HepG2 (cell line): ENCODE measurements around the gene NEDD4L. TPM values are rescaled to one million over a fixed set of nuclear protein-coding genes. Genes with fewer than 3 reads are reported as not detected.
A peak's percentile ranks its signal among the peaks of the same experiment; 100 is the strongest.

Experiments used
- ATAC-seq: fragments of 200-7000 bp; cut with Tn5 transposase; 3 replicates; pipeline ENCODE4 v1.9.1; 2020; ENCODE audit warnings: mild to moderate bottlenecking, moderate library complexity
- BruUV-seq: library from RNA; stranded (reverse); fragments of 400-500 nt; replicated peaks from 2 replicates; lab custom pipeline; 2021; lab: Mats Ljungman, UMichigan
- CTCF ChIA-PET: fragments of 300-600 bp; formaldehyde crosslinking; extraction: SDS; loops from one replicate; lab custom pipeline; 2021; ENCODE audit warnings: low total read pairs, inconsistent platforms, low intra/inter-chr PET ratio; lab: Yijun Ruan, JAX
- POLR2A ChIA-PET: fragments of 350-600 bp; sonication (Branson Sonifier 250); formaldehyde crosslinking; loops from one replicate; lab custom pipeline; 2020; ENCODE audit warnings: antibody characterized with exemption, inconsistent platforms; lab: Yijun Ruan, JAX
- DNase-seq: peaks from one replicate; pipeline ENCODE4 v3.0.0-alpha.2; 2015; ENCODE audit warnings: low spot score
- FAIRE-seq: peaks from 3 replicates; lab custom pipeline; 2011; peaks lifted over from hg19 to GRCh38; lab: Jason Lieb, UNC
- H2AFZ ChIP-seq: one replicate; pipeline ENCODE4 v1.6.1; 2011; ENCODE audit warnings: low read length, inconsistent platforms
- H3K27ac ChIP-seq: fragments of 300-600 bp; 3 replicates; pipeline ENCODE4 v1.8.0; 2011; ENCODE audit warnings: mixed run types, mild to moderate bottlenecking, mixed read lengths, low read length, inconsistent platforms; ENCODE audit not compliant: insufficient read depth; ENCODE audit errors: extremely low read length
- H3K27me3 ChIP-seq, 2 experiments: fragments of 200-600 bp in 1 of 2; 2 replicates in 1 of 2; 3 replicates in 1 of 2; pipeline versions ENCODE4 v1.6.0 to v1.8.0; 2011; ENCODE audit warnings: low read length in 2 of 2, mild to moderate bottlenecking in 2 of 2, moderate library complexity in 2 of 2, inconsistent platforms in 1 of 2; ENCODE audit not compliant: insufficient read depth in 2 of 2, control insufficient read depth in 1 of 2
- H3K36me3 ChIP-seq, 2 experiments: fragments of 200-600 bp in 1 of 2; replicated peaks in 1 of 2; 2 replicates in 1 of 2; 3 replicates in 1 of 2; pipeline versions ENCODE4 v1.5.1 to v1.8.0; 2011; ENCODE audit warnings: low read length in 2 of 2, inconsistent platforms in 1 of 2; ENCODE audit not compliant: insufficient read depth in 2 of 2, control insufficient read depth in 1 of 2
- H3K4me1 ChIP-seq: 2 replicates; pipeline ENCODE4 v1.5.1; 2012; ENCODE audit warnings: low read length, inconsistent platforms; ENCODE audit not compliant: insufficient read depth
- H3K4me2 ChIP-seq: 2 replicates; pipeline ENCODE4 v1.6.0; 2011; ENCODE audit warnings: low read depth, low read length, inconsistent platforms
- H3K4me3 ChIP-seq, 3 experiments: fragments of 200-600 bp in 1 of 3; sonication (generic), shearing (Covaris generic) in 1 of 3; replicated peaks in 1 of 3; 2 replicates each; pipeline ENCODE4 v1.5.1; 2011 to 2016; ENCODE audit warnings: low read length in 3 of 3, inconsistent platforms in 2 of 3, low read depth in 2 of 3, mild to moderate bottlenecking in 2 of 3, control low read depth in 1 of 3, mixed read lengths in 1 of 3; ENCODE audit not compliant: insufficient read depth in 1 of 3
- H3K79me2 ChIP-seq: one replicate; pipeline ENCODE4 v1.6.1; 2011; ENCODE audit warnings: low read length, inconsistent platforms; ENCODE audit not compliant: insufficient read depth
- H3K9ac ChIP-seq: 2 replicates; pipeline ENCODE4 v1.6.0; 2011; ENCODE audit warnings: mild to moderate bottlenecking, low read depth, low read length, inconsistent platforms; ENCODE audit not compliant: insufficient read depth
- H3K9me3 ChIP-seq: 2 replicates; pipeline ENCODE4 v1.5.1; 2012; ENCODE audit warnings: mild to moderate bottlenecking, low read length
- H4K20me1 ChIP-seq: 2 replicates; pipeline ENCODE4 v1.6.0; 2011; ENCODE audit warnings: inconsistent platforms, mild to moderate bottlenecking, low read length, moderate library complexity; ENCODE audit not compliant: insufficient read depth
- EHMT2 ChIP-seq: fragments of 200-600 bp; sonication (generic); IDR thresholded peaks from 2 replicates; pipeline ENCODE4 v1.7.0; 2017; ENCODE audit warnings: antibody characterized with exemption, low read depth, low read length, borderline replicate concordance
- HMG20B ChIP-seq: conservative IDR thresholded peaks from 2 replicates; pipeline ENCODE4 v1.6.1; 2016; ENCODE audit warnings: missing genetic modification reagents, missing compliant biosample characterization
- MTA1 ChIP-seq: sonication (generic); formaldehyde crosslinking; IDR thresholded peaks from 2 replicates; pipeline ENCODE4 v1.4.0; 2020; ENCODE audit warnings: missing genetic modification reagents, mild to moderate bottlenecking, borderline replicate concordance
- NFYC ChIP-seq: IDR thresholded peaks from 2 replicates; pipeline ENCODE4 v1.6.1; 2016; ENCODE audit warnings: missing genetic modification reagents, missing compliant biosample characterization
- NR2F1 ChIP-seq, 2 experiments: fragments of 450-650 bp in 1 of 2; formaldehyde crosslinking in 1 of 2; IDR thresholded peaks; 2 replicates each; pipeline versions ENCODE4 v1.5.0 to v1.6.1; 2016 to 2020; ENCODE audit warnings: mild to moderate bottlenecking in 1 of 2, missing compliant biosample characterization in 1 of 2, missing genetic modification reagents in 1 of 2, moderate library complexity in 1 of 2
- REXO4 ChIP-seq: sonication (generic); formaldehyde crosslinking; IDR thresholded peaks from 2 replicates; pipeline ENCODE4 v1.8.0; 2022; ENCODE audit warnings: missing genetic modification reagents, mild to moderate bottlenecking, borderline replicate concordance
- SRY ChIP-seq: sonication (generic); formaldehyde crosslinking; IDR thresholded peaks from 2 replicates; pipeline ENCODE4 v1.8.0; 2022; ENCODE audit warnings: mild to moderate bottlenecking, missing genetic modification reagents
- XRCC5 ChIP-seq: fragments of 200-400 bp; formaldehyde crosslinking; optimal IDR thresholded peaks from 2 replicates; pipeline ENCODE3; 2017; ENCODE audit warnings: mild to moderate bottlenecking, low read length
- YEATS2 ChIP-seq: sonication (generic); formaldehyde crosslinking; IDR thresholded peaks from 2 replicates; pipeline ENCODE4 v1.4.0; 2020; ENCODE audit warnings: missing genetic modification reagents, borderline replicate concordance
- ZBTB1 ChIP-seq: sonication (generic); formaldehyde crosslinking; IDR thresholded peaks from 2 replicates; pipeline ENCODE4 v1.4.0; 2020; ENCODE audit warnings: missing genetic modification reagents, borderline replicate concordance
- ZFP41 ChIP-seq: sonication (generic); formaldehyde crosslinking; IDR thresholded peaks from 2 replicates; pipeline ENCODE4 v1.4.0; 2020; ENCODE audit warnings: mild to moderate bottlenecking, missing genetic modification reagents, borderline replicate concordance
- ZNF598 ChIP-seq: sonication (generic); formaldehyde crosslinking; IDR thresholded peaks from 2 replicates; pipeline ENCODE4 v1.5.1; 2020; ENCODE audit warnings: mild to moderate bottlenecking, missing genetic modification reagents, borderline replicate concordance
- ZNF724P ChIP-seq: sonication (generic); formaldehyde crosslinking; IDR thresholded peaks from 2 replicates; pipeline ENCODE4 v1.8.0; 2022; ENCODE audit warnings: missing genetic modification reagents, borderline replicate concordance
- WGBS: methylation state at CpG from one replicate; pipeline ENCODE4 v1.1.6; 2017; ENCODE audit warnings: low lambda C conversion rate; 5-methylcytosine and 5-hydroxymethylcytosine counted together
- in situ Hi-C: cut with HindIII; loops from 2 replicates; pipeline ENCODE4 v1.10.0; 2017; ENCODE audit warnings: low pct_unique_long_range_greater_than_20kb; ENCODE audit not compliant: extremely low pct_ligation_motif_present
- intact Hi-C: fragments of 100-400 bp; cut with micrococcal nuclease; formaldehyde crosslinking; loops from one replicate; pipeline ENCODE4 v1.10.0; 2022; ENCODE audit not compliant: unreplicated experiment
- polyA plus RNA-seq, 8 experiments: library from polyadenylated mRNA; depleted of rRNA in 3 of 8; stranded (reverse) in 7 of 8; unstranded in 1 of 8; fragments of >200 nt; fragmentation: Illumina TruSeq in 4 of 8; extraction: Trizol in 4 of 8; gene quantifications; 2 replicates each; pipeline versions ENCODE4 v1.2.1 to v1.2.3, GENCODE V29; 2011 to 2016; ENCODE audit warnings: low read depth in 4 of 8, missing spikeins in 1 of 8, mixed read lengths in 1 of 8; ENCODE audit not compliant: insufficient read depth in 1 of 8
- total RNA-seq, 5 experiments: library from RNA; depleted of rRNA; stranded (reverse); fragments of >200 nt; fragmentation: Illumina TruSeq; extraction: Trizol; gene quantifications; 2 replicates each; pipeline ENCODE4 v1.2.3, GENCODE V29; 2016; ENCODE audit warnings: low read depth in 1 of 5
- TF ChIP-seq, protein P1 (sequence below): sonication (generic); formaldehyde crosslinking; IDR thresholded peaks from 2 replicates; pipeline ENCODE4 v1.4.0; 2020; ENCODE audit warnings: mild to moderate bottlenecking, missing genetic modification reagents
- TF ChIP-seq, protein P2 (sequence below): sonication (generic); formaldehyde crosslinking; IDR thresholded peaks from 2 replicates; pipeline ENCODE4 v1.4.0; 2020; ENCODE audit warnings: missing genetic modification reagents
- TF ChIP-seq, protein P3 (sequence below): sonication (generic); formaldehyde crosslinking; IDR thresholded peaks from 2 replicates; pipeline ENCODE4 v1.5.0; 2020; ENCODE audit warnings: missing genetic modification reagents, mild to moderate bottlenecking, borderline replicate concordance

The NEDD4L gene
- total and polyA plus RNA-seq, 2 of the 13 experiments (the other 11 are each of a cell fraction or from before 2014, with no cell fraction given), result 168 to 390 TPM

DNA sequence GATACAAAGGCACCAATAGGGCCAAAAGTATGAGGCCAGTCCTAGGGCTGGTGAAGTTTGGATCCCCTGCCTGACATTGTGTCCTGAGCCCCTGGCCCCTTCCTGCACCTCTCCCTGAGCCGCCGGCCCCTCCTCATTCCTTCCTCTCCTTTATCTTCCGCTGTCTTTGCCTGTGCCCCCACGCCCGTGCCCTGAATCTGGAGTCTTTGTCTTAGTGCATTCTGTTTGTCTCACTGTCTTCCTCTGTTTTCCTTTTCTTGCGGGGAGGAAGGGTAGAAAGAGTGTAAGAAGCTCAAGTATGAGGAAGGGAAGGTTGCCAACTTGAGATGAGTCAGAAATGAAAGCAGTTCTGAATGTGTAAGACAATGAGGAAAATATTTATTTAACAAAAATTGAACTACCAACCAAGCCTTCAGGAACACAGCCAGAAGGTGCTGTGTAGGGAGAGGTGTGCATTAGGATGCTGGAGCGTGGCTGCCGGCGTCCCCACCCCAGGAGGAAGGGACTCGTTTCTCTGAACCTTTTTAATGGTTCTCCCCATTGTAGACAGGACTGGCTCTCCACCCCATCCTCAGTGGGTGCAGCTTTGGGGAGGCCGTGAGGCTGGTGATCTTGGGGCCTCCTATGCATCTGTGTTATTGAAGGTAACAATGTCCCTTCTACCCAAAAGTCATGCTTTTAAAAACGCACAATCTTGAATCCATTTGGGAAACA lies 133.1 kb downstream of the NEDD4L start:
- Histone ChIP-seq H3K27ac (no peak overlapping the region), H3K4me2 (no peak overlapping the region)

DNA sequence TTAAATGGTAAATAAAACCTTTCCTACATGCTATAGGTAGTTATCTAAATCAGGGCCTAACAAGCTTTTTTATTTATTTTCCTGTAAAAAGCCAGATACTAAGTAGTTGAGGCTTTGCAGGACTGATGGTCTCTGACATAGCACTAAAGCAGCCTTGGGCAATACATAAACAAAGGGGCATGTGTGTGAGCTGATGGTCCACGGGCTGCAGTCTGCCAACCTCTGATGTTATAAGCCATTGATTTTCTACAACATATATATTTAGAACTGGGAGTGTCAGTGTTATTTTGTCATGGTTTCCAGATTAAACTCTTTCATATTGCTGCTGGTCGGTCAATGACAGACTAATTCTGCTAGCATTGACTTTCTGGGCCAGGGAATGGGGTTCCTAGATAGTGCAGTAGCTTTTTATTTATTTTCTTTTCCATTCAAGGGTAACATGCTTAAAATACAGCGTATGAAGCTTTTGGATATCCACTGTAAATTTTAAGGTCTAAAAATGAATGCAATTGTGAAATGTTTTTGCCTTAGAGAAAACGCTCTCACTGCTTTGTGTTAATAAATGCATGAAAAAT lies 134.0 kb downstream of the NEDD4L start:
- H3K79me2 ChIP-seq, result peaks cover 4% of the 10 kb centered on the region
- intact Hi-C loops (no loop called here), in situ Hi-C loops (no loop called here)
- FAIRE-seq (no peak), ATAC-seq (peak; percentile 63), DNase-seq (peak; percentile 16)
- ChIA-PET CTCF (no interaction called here), POLR2A (no interaction called here)
- no peaks in the 10 kb centered on the region for H3K9me3 ChIP-seq
- 75% methylated on average over 4 of the region's 4 CpGs for WGBS
- no peak overlapping the region for H3K27ac ChIP-seq
- no TSS peak for BruUV-seq
- H3K9ac ChIP-seq, result no peak overlapping the region
- H3K4me3 ChIP-seq, result no peak overlapping the region
- peaks cover 40% of the 10 kb centered on the region for H3K4me1 ChIP-seq
- no peak overlapping the region for H3K4me2 ChIP-seq
- no peaks in the 10 kb centered on the region; a peak in 1 of 5 replicates for H3K36me3 ChIP-seq
- H4K20me1 ChIP-seq, result no peaks in the 10 kb centered on the region
- no peaks in the 10 kb centered on the region for H3K27me3 ChIP-seq
- no peak overlapping the region for H2AFZ ChIP-seq
- TF ChIP-seq ZNF598 (CRISPR knock-in tag) (no peak), SRY (no peak), XRCC5 (no peak), ZFP41 (CRISPR knock-in tag) (no peak), MTA1 (CRISPR knock-in tag) (no peak), REXO4 (CRISPR knock-in tag) (no peak)
- TF ChIP-seq, protein P1, sequence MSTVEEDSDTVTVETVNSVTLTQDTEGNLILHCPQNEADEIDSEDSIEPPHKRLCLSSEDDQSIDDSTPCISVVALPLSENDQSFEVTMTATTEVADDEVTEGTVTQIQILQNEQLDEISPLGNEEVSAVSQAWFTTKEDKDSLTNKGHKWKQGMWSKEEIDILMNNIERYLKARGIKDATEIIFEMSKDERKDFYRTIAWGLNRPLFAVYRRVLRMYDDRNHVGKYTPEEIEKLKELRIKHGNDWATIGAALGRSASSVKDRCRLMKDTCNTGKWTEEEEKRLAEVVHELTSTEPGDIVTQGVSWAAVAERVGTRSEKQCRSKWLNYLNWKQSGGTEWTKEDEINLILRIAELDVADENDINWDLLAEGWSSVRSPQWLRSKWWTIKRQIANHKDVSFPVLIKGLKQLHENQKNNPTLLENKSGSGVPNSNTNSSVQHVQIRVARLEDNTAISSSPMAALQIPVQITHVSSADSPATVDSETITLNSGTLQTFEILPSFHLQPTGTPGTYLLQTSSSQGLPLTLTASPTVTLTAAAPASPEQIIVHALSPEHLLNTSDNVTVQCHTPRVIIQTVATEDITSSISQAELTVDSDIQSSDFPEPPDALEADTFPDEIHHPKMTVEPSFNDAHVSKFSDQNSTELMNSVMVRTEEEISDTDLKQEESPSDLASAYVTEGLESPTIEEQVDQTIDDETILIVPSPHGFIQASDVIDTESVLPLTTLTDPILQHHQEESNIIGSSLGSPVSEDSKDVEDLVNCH (CRISPR knock-in tag), result no peak
- TF ChIP-seq, protein P2, sequence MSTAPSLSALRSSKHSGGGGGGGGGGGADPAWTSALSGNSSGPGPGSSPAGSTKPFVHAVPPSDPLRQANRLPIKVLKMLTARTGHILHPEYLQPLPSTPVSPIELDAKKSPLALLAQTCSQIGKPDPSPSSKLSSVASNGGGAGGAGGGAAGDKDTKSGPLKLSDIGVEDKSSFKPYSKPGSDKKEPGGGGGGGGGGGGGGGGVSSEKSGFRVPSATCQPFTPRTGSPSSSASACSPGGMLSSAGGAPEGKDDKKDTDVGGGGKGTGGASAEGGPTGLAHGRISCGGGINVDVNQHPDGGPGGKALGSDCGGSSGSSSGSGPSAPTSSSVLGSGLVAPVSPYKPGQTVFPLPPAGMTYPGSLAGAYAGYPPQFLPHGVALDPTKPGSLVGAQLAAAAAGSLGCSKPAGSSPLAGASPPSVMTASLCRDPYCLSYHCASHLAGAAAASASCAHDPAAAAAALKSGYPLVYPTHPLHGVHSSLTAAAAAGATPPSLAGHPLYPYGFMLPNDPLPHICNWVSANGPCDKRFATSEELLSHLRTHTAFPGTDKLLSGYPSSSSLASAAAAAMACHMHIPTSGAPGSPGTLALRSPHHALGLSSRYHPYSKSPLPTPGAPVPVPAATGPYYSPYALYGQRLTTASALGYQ (CRISPR knock-in tag), result no peak
- TF ChIP-seq, protein P3, sequence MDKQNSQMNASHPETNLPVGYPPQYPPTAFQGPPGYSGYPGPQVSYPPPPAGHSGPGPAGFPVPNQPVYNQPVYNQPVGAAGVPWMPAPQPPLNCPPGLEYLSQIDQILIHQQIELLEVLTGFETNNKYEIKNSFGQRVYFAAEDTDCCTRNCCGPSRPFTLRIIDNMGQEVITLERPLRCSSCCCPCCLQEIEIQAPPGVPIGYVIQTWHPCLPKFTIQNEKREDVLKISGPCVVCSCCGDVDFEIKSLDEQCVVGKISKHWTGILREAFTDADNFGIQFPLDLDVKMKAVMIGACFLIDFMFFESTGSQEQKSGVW (CRISPR knock-in tag), result no peak

More for the DNA sequence above, 133.1 kb downstream of the NEDD4L start:
- 95% methylated on average over 11 of the region's 12 CpGs for WGBS
- no peak for TF ChIP-seq YEATS2 (CRISPR knock-in tag)
- TF ChIP-seq NR2F1 (CRISPR knock-in tag; IDR thresholded peaks at IDR 0.05), result no peak
- TF ChIP-seq ZNF724P (CRISPR knock-in tag), result no peak
- TF ChIP-seq EHMT2, result no peak
- TF ChIP-seq ZBTB1 (CRISPR knock-in tag), result no peak
- no peak for TF ChIP-seq HMG20B
- no peak for TF ChIP-seq NFYC (CRISPR knock-in tag)
- ChIA-PET CTCF (no interaction called here), POLR2A (no interaction called here)
- intact Hi-C loops (no loop called here), in situ Hi-C loops (no loop called here)
- Histone ChIP-seq H3K27me3 (no peaks in the 10 kb centered on the region), H3K79me2 (peaks cover 2% of the 10 kb centered on the region), H3K9ac (no peak overlapping the region), H2AFZ (no peak overlapping the region), H3K36me3 (no peaks in the 10 kb centered on the region; a peak in 1 of 5 replicates), H3K9me3 (no peaks in the 10 kb centered on the region), H4K20me1 (no peaks in the 10 kb centered on the region), H3K4me1 (peaks cover 38% of the 10 kb centered on the region), H3K4me3 (no peak overlapping the region)
- no peak for DNase-seq
- no peak for FAIRE-seq
- BruUV-seq, result no TSS peak
- no peak for ATAC-seq
